Sigmoid colon (tissue), 7 donors: ENCODE results near the gene FAM240A. TPM values are rescaled to one million over a fixed set of nuclear protein-coding genes. Genes with fewer than 3 reads are reported as not detected.

Experiments used
- DNase-seq: peaks from one replicate; pipeline ENCODE4 v3.0.0-alpha.2; 2019
- H3K27ac ChIP-seq, 4 donors: fragments of 200-600 bp; sonication (generic); one replicate each; pipeline ENCODE4 v1.5.1; 2016 to 2019; ENCODE audit warnings: mild to moderate bottlenecking in 1 of 4
- H3K27me3 ChIP-seq, 3 donors: fragments of 200-600 bp; sonication (generic); one replicate each; pipeline ENCODE4 v1.5.1; 2019; ENCODE audit warnings: mild to moderate bottlenecking in 1 of 3
- H3K36me3 ChIP-seq, 4 donors: fragments of 200-600 bp; sonication (generic); one replicate each; pipeline ENCODE4 v1.5.1; 2016 to 2019
- H3K4me1 ChIP-seq, 4 donors: fragments of 200-600 bp; sonication (generic); one replicate each; pipeline ENCODE4 v1.5.1; 2017 to 2019
- H3K4me3 ChIP-seq, 4 donors: fragments of 200-600 bp; sonication (generic); one replicate each; pipeline ENCODE4 v1.5.1; 2017 to 2019; ENCODE audit warnings: mild to moderate bottlenecking in 2 of 4, moderate library complexity in 1 of 4
- H3K9me3 ChIP-seq, 4 donors: fragments of 200-600 bp in 3 of 4; sonication (generic) in 3 of 4; one replicate each; pipeline versions ENCODE4 v1.5.1 to v1.6.1; 2013 to 2019
- EP300 ChIP-seq, 4 donors: sonication (generic); formaldehyde crosslinking; IDR thresholded peaks; one replicate each; pipeline ENCODE4 v1.6.1; 2017; ENCODE audit warnings: antibody characterized with exemption in 4 of 4
- POLR2A ChIP-seq, 2 donors: fragments of 450-650 bp; IDR thresholded peaks; one replicate each; pipeline ENCODE4 v1.6.1; 2016; ENCODE audit warnings: antibody characterized with exemption in 2 of 2, mild to moderate bottlenecking in 2 of 2, moderate library complexity in 2 of 2
- POLR2AphosphoS5 ChIP-seq, 4 donors: sonication (generic); formaldehyde crosslinking; IDR thresholded peaks; one replicate each; pipeline ENCODE4 v1.6.1; 2017; ENCODE audit warnings: antibody characterized with exemption in 4 of 4
- WGBS, 2 donors: extraction: QIAGEN DNeasy Blood & Tissue Kit; methylation state at CpG; one replicate each; pipeline ENCODE4 v1.1.7; 2013; 5-methylcytosine and 5-hydroxymethylcytosine counted together
- intact Hi-C: fragments of 100-400 bp; cut with DNase I; formaldehyde crosslinking; loops from one replicate; pipeline ENCODE4 v1.15.1; 2023
- polyA plus RNA-seq, 3 donors: library from polyadenylated mRNA; stranded (reverse); fragments of 200-250 nt; gene quantifications; one replicate each; pipeline ENCODE4 v1.2.3, GENCODE V29; 2013
- total RNA-seq, 4 donors: library from RNA; depleted of rRNA; stranded (reverse); fragments of >200 nt; gene quantifications; one replicate each; pipeline ENCODE4 v1.1.0, GENCODE V29; 2016
- TF ChIP-seq, protein P1 (sequence below), 4 experiments: fragments of 450-650 bp in 3 of 4; fragments of 200-600 bp in 1 of 4; IDR thresholded peaks; one replicate each; pipeline ENCODE4 v1.5.1; 2016 to 2019; ENCODE audit warnings: antibody characterized with exemption in 4 of 4, mild to moderate bottlenecking in 3 of 4, moderate library complexity in 2 of 4
- donor health status: healthy with polysubstance abuse.
- donor health status: Bipolar disorder and iron deficiency.
- donor health status: healthy.

FAM240A gene
- total and polyA plus RNA-seq, 7 donors: not detected

- Histone ChIP-seq H3K27ac (peak within 1 kb of the TSS in 3 of 4 donors; percentile 63 to 88 (median 77)), H3K9me3 (no peaks in the 10 kb centered on the region), H3K27me3 (no peaks in the 10 kb centered on the region), H3K4me1 (peaks cover 0 to 19% (median 11%) of the 10 kb centered on the region in 4 donors), H3K36me3 (no peaks in the 10 kb centered on the region), H3K4me3 (peak within 1 kb of the TSS; percentile 44 to 79 (median 64))
- intact Hi-C loops: no loop called here
- peak; percentile 74 for DNase-seq
- WGBS, 2 donors: 1 to 4% methylated on average over 39 of the region's 39 CpGs
- TF ChIP-seq POLR2A (IDR thresholded peaks at IDR 0.05) (no peak), EP300 (IDR thresholded peaks at IDR 0.05) (no peak), POLR2AphosphoS5 (IDR thresholded peaks at IDR 0.05) (peak in 3 of 4 donors; percentile 67 to 79 (median 79))
Observed at GRCh38 chr3:46566040-46566641, 46.2 kb upstream of the FAM240A start, which contains the start of gene LRRC2. Gene LRRC2 (minus strand): TSS chr3:46566302. CDS start chr3:46551591, 14,711 bp downstream.

DNA sequence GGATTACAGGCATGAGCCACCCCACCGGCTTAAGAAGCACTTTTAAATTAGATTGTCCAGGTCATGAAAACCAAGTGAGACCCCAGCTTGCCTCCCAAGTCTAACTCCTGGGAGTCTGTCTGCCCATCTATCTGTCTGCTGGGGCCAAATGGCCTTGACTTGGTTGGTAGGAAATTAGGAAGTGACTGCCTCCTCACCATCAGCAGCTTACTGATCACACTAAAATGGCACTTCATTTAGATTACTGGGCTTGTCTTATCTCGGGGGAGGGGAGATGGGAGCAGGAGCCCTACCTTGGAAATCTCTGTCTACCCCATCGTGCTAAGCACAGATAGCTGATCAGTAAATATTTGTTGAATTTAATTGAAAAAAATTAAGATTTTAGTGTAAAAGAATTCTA, 40.6 kb upstream of the FAM240A start:
- H3K27me3 ChIP-seq: peaks cover 2 to 21% (median 4%) of the 10 kb centered on the region in 3 donors
- H3K4me1 ChIP-seq: peaks cover 0 to 3% (median 0%) of the 10 kb centered on the region in 4 donors
- H3K36me3 ChIP-seq: no peaks in the 10 kb centered on the region
- no peak for DNase-seq
- intact Hi-C loops: no loop called here
- no peaks in the 10 kb centered on the region for H3K9me3 ChIP-seq
- 72 to 78% methylated on average over 3 of the region's 3 CpGs for WGBS, 2 donors
- H3K27ac ChIP-seq: no peak overlapping the region
- TF ChIP-seq, protein P1, sequence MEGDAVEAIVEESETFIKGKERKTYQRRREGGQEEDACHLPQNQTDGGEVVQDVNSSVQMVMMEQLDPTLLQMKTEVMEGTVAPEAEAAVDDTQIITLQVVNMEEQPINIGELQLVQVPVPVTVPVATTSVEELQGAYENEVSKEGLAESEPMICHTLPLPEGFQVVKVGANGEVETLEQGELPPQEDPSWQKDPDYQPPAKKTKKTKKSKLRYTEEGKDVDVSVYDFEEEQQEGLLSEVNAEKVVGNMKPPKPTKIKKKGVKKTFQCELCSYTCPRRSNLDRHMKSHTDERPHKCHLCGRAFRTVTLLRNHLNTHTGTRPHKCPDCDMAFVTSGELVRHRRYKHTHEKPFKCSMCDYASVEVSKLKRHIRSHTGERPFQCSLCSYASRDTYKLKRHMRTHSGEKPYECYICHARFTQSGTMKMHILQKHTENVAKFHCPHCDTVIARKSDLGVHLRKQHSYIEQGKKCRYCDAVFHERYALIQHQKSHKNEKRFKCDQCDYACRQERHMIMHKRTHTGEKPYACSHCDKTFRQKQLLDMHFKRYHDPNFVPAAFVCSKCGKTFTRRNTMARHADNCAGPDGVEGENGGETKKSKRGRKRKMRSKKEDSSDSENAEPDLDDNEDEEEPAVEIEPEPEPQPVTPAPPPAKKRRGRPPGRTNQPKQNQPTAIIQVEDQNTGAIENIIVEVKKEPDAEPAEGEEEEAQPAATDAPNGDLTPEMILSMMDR (IDR thresholded peaks at IDR 0.05): no peak
- TF ChIP-seq EP300 (IDR thresholded peaks at IDR 0.05) (no peak), POLR2A (IDR thresholded peaks at IDR 0.05) (no peak), POLR2AphosphoS5 (IDR thresholded peaks at IDR 0.05) (no peak)
- H3K4me3 ChIP-seq: no peak overlapping the region

- Histone ChIP-seq H3K9me3 (no peaks in the 10 kb centered on the region), H3K36me3 (no peaks in the 10 kb centered on the region), H3K27ac (no peak overlapping the region), H3K27me3 (peaks cover 4 to 35% (median 7%) of the 10 kb centered on the region in 3 donors), H3K4me3 (no peak overlapping the region), H3K4me1 (no peaks in the 10 kb centered on the region)
- no peak for TF ChIP-seq POLR2A (IDR thresholded peaks at IDR 0.05)
- TF ChIP-seq POLR2AphosphoS5 (IDR thresholded peaks at IDR 0.05): no peak
- TF ChIP-seq, protein P1 (IDR thresholded peaks at IDR 0.05): no peak
- no peak for TF ChIP-seq EP300 (IDR thresholded peaks at IDR 0.05)
- no peak for DNase-seq
- intact Hi-C loops: no loop called here
- 67 to 76% methylated on average over 4 of the region's 4 CpGs for WGBS, 2 donors
Observed at GRCh38 chr3:46573701-46574100, 38.6 kb upstream of the FAM240A start.

GRCh38 chr3:46574243-46574646, 38.1 kb upstream of the FAM240A start:
- DNase-seq: no peak
- Histone ChIP-seq H3K4me1 (no peaks in the 10 kb centered on the region), H3K4me3 (no peak overlapping the region), H3K27ac (no peak overlapping the region), H3K27me3 (peaks cover 4 to 41% (median 7%) of the 10 kb centered on the region in 3 donors), H3K9me3 (no peaks in the 10 kb centered on the region), H3K36me3 (no peaks in the 10 kb centered on the region)
- 47 to 78% methylated on average over 2 of the region's 2 CpGs for WGBS, 2 donors
- intact Hi-C loops: no loop called here
- TF ChIP-seq, protein P1 (IDR thresholded peaks at IDR 0.05): no peak
- TF ChIP-seq EP300 (IDR thresholded peaks at IDR 0.05) (no peak), POLR2AphosphoS5 (IDR thresholded peaks at IDR 0.05) (no peak), POLR2A (IDR thresholded peaks at IDR 0.05) (no peak)

DNA sequence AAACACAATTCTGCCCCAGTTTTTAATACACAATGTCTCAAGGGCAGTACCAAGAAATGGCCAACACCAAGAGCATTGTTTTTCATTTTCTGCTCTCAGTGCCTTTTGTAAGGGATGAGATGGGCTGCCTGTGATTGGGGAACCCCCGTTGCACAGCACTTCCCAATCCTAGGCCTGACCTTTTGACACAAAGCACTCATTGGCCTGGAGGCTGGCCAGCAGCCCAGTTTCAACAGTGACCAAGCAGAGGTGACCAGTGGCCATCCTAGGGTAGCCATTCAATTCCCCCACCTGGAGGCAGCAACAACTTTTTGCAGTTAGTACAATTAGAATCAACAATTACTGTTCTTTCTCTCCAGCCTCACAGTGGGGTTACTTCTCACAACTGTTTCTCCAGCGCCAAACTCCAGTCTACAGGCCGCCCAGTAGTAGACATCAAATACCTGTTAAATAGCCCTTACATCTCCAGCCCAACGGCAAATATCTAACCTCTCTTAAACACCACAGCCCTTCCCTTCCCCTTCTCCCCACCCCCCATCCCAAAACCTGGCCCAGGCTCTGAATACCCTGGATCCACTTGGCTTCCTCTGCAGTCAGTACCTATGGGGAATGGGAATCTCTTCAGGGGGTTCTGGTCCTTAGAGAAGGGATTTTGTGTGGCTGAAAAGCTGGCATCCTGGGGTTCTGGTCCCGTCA, 37.3 kb upstream of the FAM240A start:
- H3K4me1 ChIP-seq: no peaks in the 10 kb centered on the region
- H3K9me3 ChIP-seq: no peaks in the 10 kb centered on the region
- WGBS, 2 donors: 86 to 89% methylated on average over 5 of the region's 5 CpGs
- H3K27ac ChIP-seq: no peak overlapping the region
- TF ChIP-seq, protein P1 (IDR thresholded peaks at IDR 0.05): no peak
- TF ChIP-seq POLR2AphosphoS5 (IDR thresholded peaks at IDR 0.05): no peak
- no peak for TF ChIP-seq POLR2A (IDR thresholded peaks at IDR 0.05)
- no peak for TF ChIP-seq EP300 (IDR thresholded peaks at IDR 0.05)
- peaks cover 4 to 48% (median 7%) of the 10 kb centered on the region in 3 donors for H3K27me3 ChIP-seq
- no peaks in the 10 kb centered on the region for H3K36me3 ChIP-seq
- no peak overlapping the region for H3K4me3 ChIP-seq
- no peak for DNase-seq
- intact Hi-C loops: no loop called here
